Stimulated activated naive CD8-positive, alpha-beta T cell treated with anti-CD3 and anti-CD28 coated beads, Interleukin-15, Interleukin-2, amounts not matched to agents 100 ng/mL and 50 ng/mL, for 24 hours (primary cell): ENCODE measurements around the gene SLC45A1.

Source experiments
- H3K27ac Mint-ChIP-seq: one replicate; pipeline ENCODE4 v1.8.0; 2021; ENCODE audit warnings: mild to moderate bottlenecking, mixed read lengths
- H3K27me3 Mint-ChIP-seq: one replicate; pipeline ENCODE4 v1.8.0; 2021; ENCODE audit warnings: mixed read lengths
- H3K36me3 Mint-ChIP-seq: one replicate; pipeline ENCODE4 v1.8.0; 2021; ENCODE audit warnings: low read depth, mixed read lengths
- H3K4me1 Mint-ChIP-seq: one replicate; pipeline ENCODE4 v1.8.0; 2021; ENCODE audit warnings: low read depth, mixed read lengths
- H3K4me3 Mint-ChIP-seq: one replicate; pipeline ENCODE4 v1.8.0; 2021; ENCODE audit warnings: mild to moderate bottlenecking, mixed read lengths
- H3K9me3 Mint-ChIP-seq: one replicate; pipeline ENCODE4 v1.8.0; 2021; ENCODE audit warnings: mixed read lengths

Gene SLC45A1

GRCh38 chr1:8323706-8324105 lies 5.8 kb downstream of the SLC45A1 start:
- peaks cover 6% of the 10 kb centered on the region for H3K27me3 Mint-ChIP-seq
- peaks cover 4% of the 10 kb centered on the region for H3K9me3 Mint-ChIP-seq
- peaks cover 4% of the 10 kb centered on the region for H3K4me1 Mint-ChIP-seq
- H3K27ac Mint-ChIP-seq, result no peak overlapping the region
- H3K36me3 Mint-ChIP-seq, result no peaks in the 10 kb centered on the region
- no peak overlapping the region for H3K4me3 Mint-ChIP-seq

- no peaks in the 10 kb centered on the region for H3K36me3 Mint-ChIP-seq
- no peak overlapping the region for H3K4me3 Mint-ChIP-seq
- peaks cover 4% of the 10 kb centered on the region for H3K9me3 Mint-ChIP-seq
- peaks cover 4% of the 10 kb centered on the region for H3K4me1 Mint-ChIP-seq
- no peak overlapping the region for H3K27ac Mint-ChIP-seq
- H3K27me3 Mint-ChIP-seq, result peaks cover 2% of the 10 kb centered on the region
These were observed 6.4 kb downstream of the SLC45A1 start for GRCh38 chr1:8324176-8324810.

GRCh38 chr1:8325771-8326170 lies 7.9 kb downstream of the SLC45A1 start:
- H3K27ac Mint-ChIP-seq, result no peak overlapping the region
- H3K4me3 Mint-ChIP-seq, result no peak overlapping the region
- no peaks in the 10 kb centered on the region for H3K36me3 Mint-ChIP-seq
- H3K27me3 Mint-ChIP-seq, result no peaks in the 10 kb centered on the region
- H3K9me3 Mint-ChIP-seq, result peaks cover 4% of the 10 kb centered on the region
- H3K4me1 Mint-ChIP-seq, result peaks cover 4% of the 10 kb centered on the region

GRCh38 chr1:8326265-8326664 lies 8.4 kb downstream of the SLC45A1 start:
- H3K27me3 Mint-ChIP-seq, result no peaks in the 10 kb centered on the region

GRCh38 chr1:8328271-8328670 lies 10.4 kb downstream of the SLC45A1 start:
- no peaks in the 10 kb centered on the region for H3K36me3 Mint-ChIP-seq
- H3K27me3 Mint-ChIP-seq, result no peaks in the 10 kb centered on the region
- H3K4me3 Mint-ChIP-seq, result no peak overlapping the region
- no peaks in the 10 kb centered on the region for H3K4me1 Mint-ChIP-seq
- H3K27ac Mint-ChIP-seq, result no peak overlapping the region
- no peaks in the 10 kb centered on the region for H3K9me3 Mint-ChIP-seq

More at GRCh38 chr1:8326265-8326664, 8.4 kb downstream of the SLC45A1 start:
- peaks cover 4% of the 10 kb centered on the region for H3K9me3 Mint-ChIP-seq
- no peak overlapping the region for H3K4me3 Mint-ChIP-seq
- H3K27ac Mint-ChIP-seq, result no peak overlapping the region
- peaks cover 4% of the 10 kb centered on the region for H3K4me1 Mint-ChIP-seq
- H3K36me3 Mint-ChIP-seq, result no peaks in the 10 kb centered on the region

- Mint-ChIP-seq H3K36me3 (no peaks in the 10 kb centered on the region), H3K27me3 (no peaks in the 10 kb centered on the region), H3K27ac (no peak overlapping the region), H3K4me3 (no peak overlapping the region), H3K9me3 (no peaks in the 10 kb centered on the region), H3K4me1 (no peaks in the 10 kb centered on the region)
These were observed 11.5 kb downstream of the SLC45A1 start for GRCh38 chr1:8329439-8329838.

- no peaks in the 10 kb centered on the region for H3K4me1 Mint-ChIP-seq
These were observed 11.9 kb downstream of the SLC45A1 start for GRCh38 chr1:8329858-8330257.

GRCh38 chr1:8330271-8331125 lies 12.6 kb downstream of the SLC45A1 start:
- Mint-ChIP-seq H3K4me1 (no peaks in the 10 kb centered on the region), H3K4me3 (no peak overlapping the region), H3K27ac (no peak overlapping the region)

More at GRCh38 chr1:8329858-8330257, 11.9 kb downstream of the SLC45A1 start:
- no peaks in the 10 kb centered on the region for H3K36me3 Mint-ChIP-seq
- no peaks in the 10 kb centered on the region for H3K9me3 Mint-ChIP-seq
- no peak overlapping the region for H3K4me3 Mint-ChIP-seq
- no peak overlapping the region for H3K27ac Mint-ChIP-seq
- H3K27me3 Mint-ChIP-seq, result no peaks in the 10 kb centered on the region

GRCh38 chr1:8332806-8333205 lies 14.9 kb downstream of the SLC45A1 start:
- no peaks in the 10 kb centered on the region for H3K27me3 Mint-ChIP-seq
- peaks cover 4% of the 10 kb centered on the region for H3K36me3 Mint-ChIP-seq

More at GRCh38 chr1:8330271-8331125, 12.6 kb downstream of the SLC45A1 start:
- no peaks in the 10 kb centered on the region for H3K36me3 Mint-ChIP-seq
- no peaks in the 10 kb centered on the region for H3K9me3 Mint-ChIP-seq
- no peaks in the 10 kb centered on the region for H3K27me3 Mint-ChIP-seq

GRCh38 chr1:8333246-8333987 lies 15.5 kb downstream of the SLC45A1 start:
- no peak overlapping the region for H3K4me3 Mint-ChIP-seq
- H3K4me1 Mint-ChIP-seq, result no peaks in the 10 kb centered on the region
- H3K27ac Mint-ChIP-seq, result no peak overlapping the region
- H3K36me3 Mint-ChIP-seq, result peaks cover 4% of the 10 kb centered on the region
- H3K9me3 Mint-ChIP-seq, result peaks cover 3% of the 10 kb centered on the region
- H3K27me3 Mint-ChIP-seq, result no peaks in the 10 kb centered on the region

More at GRCh38 chr1:8332806-8333205, 14.9 kb downstream of the SLC45A1 start:
- H3K4me1 Mint-ChIP-seq, result no peaks in the 10 kb centered on the region
- no peak overlapping the region for H3K27ac Mint-ChIP-seq
- peaks cover 3% of the 10 kb centered on the region for H3K9me3 Mint-ChIP-seq
- H3K4me3 Mint-ChIP-seq, result no peak overlapping the region

GRCh38 chr1:8334106-8334851 lies 16.4 kb downstream of the SLC45A1 start:
- peaks cover 4% of the 10 kb centered on the region for H3K36me3 Mint-ChIP-seq

GRCh38 chr1:8335246-8335645 lies 17.3 kb downstream of the SLC45A1 start:
- H3K27me3 Mint-ChIP-seq, result no peaks in the 10 kb centered on the region
- H3K36me3 Mint-ChIP-seq, result peaks cover 4% of the 10 kb centered on the region

More at GRCh38 chr1:8334106-8334851, 16.4 kb downstream of the SLC45A1 start:
- Mint-ChIP-seq H3K4me1 (no peaks in the 10 kb centered on the region), H3K9me3 (peaks cover 3% of the 10 kb centered on the region), H3K27me3 (no peaks in the 10 kb centered on the region), H3K4me3 (no peak overlapping the region), H3K27ac (no peak overlapping the region)

GRCh38 chr1:8337776-8338525 lies 20.0 kb downstream of the SLC45A1 start:
- Mint-ChIP-seq H3K4me1 (no peaks in the 10 kb centered on the region), H3K36me3 (peaks cover 4% of the 10 kb centered on the region), H3K27ac (no peak overlapping the region), H3K27me3 (no peaks in the 10 kb centered on the region), H3K9me3 (peaks cover 3% of the 10 kb centered on the region), H3K4me3 (no peak overlapping the region)

More at GRCh38 chr1:8335246-8335645, 17.3 kb downstream of the SLC45A1 start:
- Mint-ChIP-seq H3K4me3 (no peak overlapping the region), H3K4me1 (no peaks in the 10 kb centered on the region), H3K9me3 (peaks cover 3% of the 10 kb centered on the region), H3K27ac (no peak overlapping the region)
